Activated T-helper 1 cell treated with anti-CD3 and anti-CD28 coated beads, Interleukin-12 subunit alpha, Interleukin-12 subunit beta, Interleukin-2, Interleukin-4 antibody, amounts not matched to agents 30 ng/mL and 10 ng/mL and 1 ng/mL, durations not matched to agents 14 hours and 24 hours and 36 hours (primary cell): ENCODE data around the gene CEP20. TPM values are rescaled to one million over a fixed set of nuclear protein-coding genes. Genes with fewer than 3 reads are reported as not detected.
"Not testable (repeated sequence)": the region's sequence is repeated elsewhere in the genome, so short reads cannot be mapped to it uniquely, and the experiment has no call there.

Experiments used
- DNase-seq: peaks from one replicate; pipeline ENCODE4 v3.0.0; 2021; ENCODE audit warnings: low spot score
- H3K27ac Mint-ChIP-seq: one replicate; pipeline ENCODE4 v1.8.0; 2021; ENCODE audit warnings: mild to moderate bottlenecking, mixed read lengths
- H3K27me3 Mint-ChIP-seq: one replicate; pipeline ENCODE4 v1.8.0; 2022; ENCODE audit warnings: mild to moderate bottlenecking, moderate library complexity, mixed read lengths; ENCODE audit not compliant: insufficient read depth
- H3K36me3 Mint-ChIP-seq: one replicate; pipeline ENCODE4 v1.8.0; 2021; ENCODE audit warnings: low read depth, mixed read lengths
- H3K4me1 Mint-ChIP-seq: one replicate; pipeline ENCODE4 v1.8.0; 2021; ENCODE audit warnings: low read depth, mixed read lengths
- H3K4me3 Mint-ChIP-seq: one replicate; pipeline ENCODE4 v1.8.0; 2021; ENCODE audit warnings: mild to moderate bottlenecking, moderate library complexity, mixed read lengths
- H3K9me3 Mint-ChIP-seq: one replicate; pipeline ENCODE4 v1.8.0; 2021; ENCODE audit warnings: mixed read lengths
- intact Hi-C: fragments of 100-400 bp; cut with micrococcal nuclease; formaldehyde crosslinking; loops from one replicate; pipeline ENCODE4 v1.15.1; 2024
- total RNA-seq: library from RNA; stranded (reverse); gene quantifications from 2 replicates; pipeline ENCODE4 v1.2.3, GENCODE V29; 2022

The CEP20 gene
- total RNA-seq, 1 donor from 2014 or later: 50.2 TPM

GRCh38 chr16:15853021-15853420, 35.4 kb downstream of the CEP20 start:
- H3K4me3 Mint-ChIP-seq: no peak overlapping the region
- no peak overlapping the region for H3K27ac Mint-ChIP-seq
- no peak for DNase-seq
- no peaks in the 10 kb centered on the region for H3K36me3 Mint-ChIP-seq
- intact Hi-C loops: no loop called here
- no peaks in the 10 kb centered on the region for H3K9me3 Mint-ChIP-seq
- peaks cover 36% of the 10 kb centered on the region for H3K27me3 Mint-ChIP-seq
- peaks cover 6% of the 10 kb centered on the region for H3K4me1 Mint-ChIP-seq

- H3K4me1 Mint-ChIP-seq, intact Hi-C loops, H3K36me3 Mint-ChIP-seq, H3K4me3 Mint-ChIP-seq, DNase-seq, H3K9me3 Mint-ChIP-seq, H3K27ac Mint-ChIP-seq: not testable (repeated sequence)
- H3K27me3 Mint-ChIP-seq: peaks cover 21% of the 10 kb centered on the region
These were observed 37.8 kb downstream of the CEP20 start for GRCh38 chr16:15850555-15850954.

- peaks cover 11% of the 10 kb centered on the region for H3K27me3 Mint-ChIP-seq
- H3K4me1 Mint-ChIP-seq: no peaks in the 10 kb centered on the region
- H3K9me3 Mint-ChIP-seq: no peaks in the 10 kb centered on the region
- intact Hi-C loops: no loop called here
- no peak overlapping the region for H3K27ac Mint-ChIP-seq
- no peaks in the 10 kb centered on the region for H3K36me3 Mint-ChIP-seq
- H3K4me3 Mint-ChIP-seq: no peak overlapping the region
- no peak for DNase-seq
These were observed 39.0 kb downstream of the CEP20 start for GRCh38 chr16:15849209-15849981.

- no peak for DNase-seq
- intact Hi-C loops: no loop called here
- H3K27ac Mint-ChIP-seq: no peak overlapping the region
- H3K27me3 Mint-ChIP-seq: peaks cover 12% of the 10 kb centered on the region
- H3K36me3 Mint-ChIP-seq: no peaks in the 10 kb centered on the region
- no peaks in the 10 kb centered on the region for H3K4me1 Mint-ChIP-seq
- no peaks in the 10 kb centered on the region for H3K9me3 Mint-ChIP-seq
- no peak overlapping the region for H3K4me3 Mint-ChIP-seq
These were observed 40.7 kb downstream of the CEP20 start for GRCh38 chr16:15847611-15848175.

GRCh38 chr16:15846510-15846909, 41.9 kb downstream of the CEP20 start:
- peaks cover 10% of the 10 kb centered on the region for H3K27me3 Mint-ChIP-seq
- H3K36me3 Mint-ChIP-seq: no peaks in the 10 kb centered on the region
- H3K27ac Mint-ChIP-seq: no peak overlapping the region
- DNase-seq: no peak
- H3K9me3 Mint-ChIP-seq: no peaks in the 10 kb centered on the region
- no peaks in the 10 kb centered on the region for H3K4me1 Mint-ChIP-seq
- no peak overlapping the region for H3K4me3 Mint-ChIP-seq
- intact Hi-C loops: no loop called here

GRCh38 chr16:15843635-15844279, 44.6 kb downstream of the CEP20 start:
- no peaks in the 10 kb centered on the region for H3K4me1 Mint-ChIP-seq
- H3K27ac Mint-ChIP-seq: no peak overlapping the region
- H3K36me3 Mint-ChIP-seq: no peaks in the 10 kb centered on the region
- no peak overlapping the region for H3K4me3 Mint-ChIP-seq
- no peak for DNase-seq
- H3K9me3 Mint-ChIP-seq: no peaks in the 10 kb centered on the region
- H3K27me3 Mint-ChIP-seq: peaks cover 7% of the 10 kb centered on the region
- intact Hi-C loops: no loop called here

- DNase-seq, H3K36me3 Mint-ChIP-seq, H3K9me3 Mint-ChIP-seq, H3K27ac Mint-ChIP-seq, H3K27me3 Mint-ChIP-seq, H3K4me1 Mint-ChIP-seq, intact Hi-C loops, H3K4me3 Mint-ChIP-seq: not testable (repeated sequence)
These were observed 49.2 kb downstream of the CEP20 start for GRCh38 chr16:15839204-15839603.

GRCh38 chr16:15837761-15838160, 50.6 kb downstream of the CEP20 start:
- no peak for DNase-seq
- peaks cover 10% of the 10 kb centered on the region for H3K4me1 Mint-ChIP-seq
- no peaks in the 10 kb centered on the region for H3K36me3 Mint-ChIP-seq
- intact Hi-C loops: no loop called here
- H3K27ac Mint-ChIP-seq: no peak overlapping the region
- peaks cover 1% of the 10 kb centered on the region for H3K27me3 Mint-ChIP-seq
- no peak overlapping the region for H3K4me3 Mint-ChIP-seq
- no peaks in the 10 kb centered on the region for H3K9me3 Mint-ChIP-seq

GRCh38 chr16:15836965-15837611, 51.3 kb downstream of the CEP20 start:
- intact Hi-C loops: no loop called here
- Mint-ChIP-seq H3K4me3 (no peak overlapping the region), H3K27me3 (peaks cover 1% of the 10 kb centered on the region), H3K4me1 (peaks cover 10% of the 10 kb centered on the region), H3K36me3 (no peaks in the 10 kb centered on the region), H3K9me3 (no peaks in the 10 kb centered on the region), H3K27ac (no peak overlapping the region)
- DNase-seq: no peak

GRCh38 chr16:15836074-15836473, 52.3 kb downstream of the CEP20 start:
- Mint-ChIP-seq H3K36me3 (no peaks in the 10 kb centered on the region), H3K27me3 (peaks cover 7% of the 10 kb centered on the region), H3K27ac (no peak overlapping the region), H3K4me1 (peaks cover 10% of the 10 kb centered on the region), H3K4me3 (no peak overlapping the region), H3K9me3 (no peaks in the 10 kb centered on the region)
- DNase-seq: no peak
- intact Hi-C loops: no loop called here

- Mint-ChIP-seq H3K27ac (no peak overlapping the region), H3K36me3 (no peaks in the 10 kb centered on the region)
- intact Hi-C loops: no loop called here
These were observed 53.1 kb downstream of the CEP20 start for GRCh38 chr16:15835136-15835878.

GRCh38 chr16:15834502-15834901, 53.9 kb downstream of the CEP20 start:
- Mint-ChIP-seq H3K36me3 (no peaks in the 10 kb centered on the region), H3K4me1 (peaks cover 10% of the 10 kb centered on the region), H3K9me3 (no peaks in the 10 kb centered on the region), H3K4me3 (no peak overlapping the region), H3K27ac (no peak overlapping the region), H3K27me3 (peaks cover 6% of the 10 kb centered on the region)
- intact Hi-C loops: no loop called here
- DNase-seq: no peak

More at GRCh38 chr16:15835136-15835878, 53.1 kb downstream of the CEP20 start:
- no peaks in the 10 kb centered on the region for H3K9me3 Mint-ChIP-seq
- peaks cover 7% of the 10 kb centered on the region for H3K27me3 Mint-ChIP-seq
- no peak for DNase-seq
- no peak overlapping the region for H3K4me3 Mint-ChIP-seq
- peaks cover 10% of the 10 kb centered on the region for H3K4me1 Mint-ChIP-seq
